PC-9 (cell line): ENCODE measurements around the gene FAM120B. TPM values are rescaled to one million over a fixed set of nuclear protein-coding genes. Genes with fewer than 3 reads are reported as not detected.
"Not testable (repeated sequence)": the region's sequence is repeated elsewhere in the genome, so short reads cannot be mapped to it uniquely, and the experiment has no call there.

ENCODE experiments used
- BruUV-seq: library from RNA; stranded (reverse); fragments of 400-500 nt; replicated peaks from 2 replicates; lab custom pipeline; 2021; lab: Mats Ljungman, UMichigan
- CTCF ChIA-PET: fragments of 300-600 bp; sonication (Branson Sonifier 250); formaldehyde crosslinking; loops from one replicate; lab custom pipeline; 2022; ENCODE audit warnings: antibody characterized with exemption; lab: Charles Lee
- POLR2A ChIA-PET: fragments of 300-600 bp; sonication (Branson Sonifier 250); formaldehyde crosslinking; loops from one replicate; lab custom pipeline; 2022; ENCODE audit warnings: antibody characterized with exemption; ENCODE audit not compliant: unreplicated experiment; lab: Charles Lee
- DNase-seq, 2 experiments: peaks; one replicate each; pipeline versions ENCODE4 v3.0.0 to v3.0.0-alpha.2; 2015 to 2022; ENCODE audit warnings: mixed read lengths in 1 of 2
- H2AFZ ChIP-seq: fragments of 200-600 bp; sonication (generic); 2 replicates; pipeline ENCODE4 v1.8.1; 2017; ENCODE audit warnings: antibody characterized with exemption
- H3F3A ChIP-seq: fragments of 200-600 bp; sonication (generic); 2 replicates; pipeline ENCODE4 v1.8.1; 2017; ENCODE audit warnings: antibody characterized with exemption, mild to moderate bottlenecking, low read depth; ENCODE audit not compliant: insufficient read depth
- H3K27ac ChIP-seq: fragments of 200-600 bp; sonication (generic); 2 replicates; pipeline ENCODE4 v1.6.1; 2016; ENCODE audit warnings: mixed run types
- H3K27me3 ChIP-seq: fragments of 200-600 bp; sonication (generic); 2 replicates; pipeline ENCODE4 v1.6.1; 2016; ENCODE audit warnings: low read depth, mixed run types; ENCODE audit not compliant: insufficient read depth
- H3K36me3 ChIP-seq: fragments of 200-600 bp; sonication (generic); 2 replicates; pipeline ENCODE4 v1.6.1; 2016; ENCODE audit warnings: low read depth, mixed run types
- H3K4me1 ChIP-seq: fragments of 200-600 bp; sonication (generic); replicated peaks from 2 replicates; pipeline ENCODE4 v1.6.1; 2016; ENCODE audit warnings: mixed run types; ENCODE audit not compliant: insufficient read depth
- H3K4me2 ChIP-seq: fragments of 200-600 bp; sonication (generic); 2 replicates; pipeline ENCODE4 v1.6.1; 2017; ENCODE audit warnings: mixed run types
- H3K4me3 ChIP-seq: fragments of 200-600 bp; sonication (generic); 2 replicates; pipeline ENCODE4 v1.6.1; 2016; ENCODE audit warnings: mixed run types
- H3K79me2 ChIP-seq: fragments of 200-600 bp; sonication (generic); 2 replicates; pipeline ENCODE4 v1.6.1; 2017; ENCODE audit warnings: low read depth, mixed run types
- H3K9me2 ChIP-seq: fragments of 200-600 bp; sonication (generic); 2 replicates; pipeline ENCODE4 v1.8.1; 2017; ENCODE audit warnings: mild to moderate bottlenecking; ENCODE audit not compliant: insufficient read depth
- H3K9me3 ChIP-seq: fragments of 200-600 bp; sonication (generic); 2 replicates; pipeline ENCODE4 v1.8.1; 2016; ENCODE audit warnings: low read depth; ENCODE audit not compliant: insufficient read depth
- H4K20me1 ChIP-seq: fragments of 200-600 bp; sonication (generic); 2 replicates; pipeline ENCODE4 v1.8.1; 2017; ENCODE audit not compliant: insufficient read depth
- CTCF ChIP-seq: fragments of 200-600 bp; sonication (generic); conservative IDR thresholded peaks from 2 replicates; pipeline ENCODE4 v1.6.1; 2017; ENCODE audit warnings: mixed run types, antibody characterized with exemption, mild to moderate bottlenecking, moderate library complexity
- EZH2 ChIP-seq: fragments of 200-600 bp; sonication (generic); IDR thresholded peaks from 2 replicates; pipeline ENCODE4 v1.8.0; 2017; ENCODE audit warnings: antibody characterized with exemption, low read depth
- intact Hi-C: fragments of 100-400 bp; cut with micrococcal nuclease; formaldehyde crosslinking; loops from one replicate; pipeline ENCODE4 v1.10.0; 2022; ENCODE audit not compliant: unreplicated experiment
- total RNA-seq: library from RNA; stranded (reverse); gene quantifications from 2 replicates; pipeline ENCODE4 v1.2.3, GENCODE V29; 2021

The FAM120B gene
- total RNA-seq, 1 experiment from 2014 or later = 14.3 TPM

- intact Hi-C loops = no loop called here
- no TSS peak for BruUV-seq
- Histone ChIP-seq H3K4me1 (no peaks in the 10 kb centered on the region), H3K4me2 (no peak overlapping the region), H2AFZ (no peak overlapping the region), H3K36me3 (peaks cover 4% of the 10 kb centered on the region; the same call in 1 of the 2 replicates), H3K79me2 (no peaks in the 10 kb centered on the region), H3K9me3 (no peaks in the 10 kb centered on the region; the same call in 1 of the 2 replicates), H3K27ac (no peak overlapping the region), H4K20me1 (no peaks in the 10 kb centered on the region), H3F3A (no peaks in the 10 kb centered on the region), H3K4me3 (no peak overlapping the region), H3K9me2 (no peaks in the 10 kb centered on the region), H3K27me3 (no peaks in the 10 kb centered on the region)
- no peak for TF ChIP-seq CTCF
- no peak for TF ChIP-seq EZH2
- ChIA-PET POLR2A (no interaction called here), CTCF (no interaction called here)
- no peak for DNase-seq
Measured at GRCh38 chr6:170407932-170408331, 101.4 kb downstream of the FAM120B start.

GRCh38 chr6:170409746-170410145, 103.2 kb downstream of the FAM120B start:
- BruUV-seq, H3K27ac ChIP-seq, H3K36me3 ChIP-seq, H3K4me2 ChIP-seq, H3K9me2 ChIP-seq, CTCF ChIA-PET, H2AFZ ChIP-seq, H3K4me3 ChIP-seq, H4K20me1 ChIP-seq, H3K4me1 ChIP-seq, DNase-seq, H3K27me3 ChIP-seq, POLR2A ChIA-PET, intact Hi-C loops, H3K79me2 ChIP-seq, H3K9me3 ChIP-seq, H3F3A ChIP-seq: not testable (repeated sequence)

DNA sequence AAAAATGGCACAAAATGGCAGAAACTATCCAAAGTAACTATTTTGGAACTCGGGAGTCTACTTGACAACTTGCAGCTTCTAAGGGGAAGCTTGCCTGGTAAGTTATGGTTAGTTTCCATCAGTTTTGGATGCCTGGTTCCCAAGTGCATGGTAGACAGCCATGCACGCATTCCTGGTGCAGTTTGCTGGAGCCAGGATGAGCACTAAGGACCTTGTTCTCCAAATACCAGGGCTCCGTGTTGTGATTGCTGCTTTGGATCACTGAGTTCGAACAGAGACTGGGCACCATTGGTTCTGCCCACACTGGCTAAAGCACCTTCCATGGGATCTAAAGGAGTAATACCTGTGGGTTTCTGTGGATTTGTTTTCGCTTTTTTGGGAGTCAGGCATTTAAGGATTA, 103.7 kb downstream of the FAM120B start:
- no TSS peak for BruUV-seq
- H3K79me2 ChIP-seq = no peaks in the 10 kb centered on the region
- no peaks in the 10 kb centered on the region; the same call in 1 of the 2 replicates for H3K9me3 ChIP-seq
- no peaks in the 10 kb centered on the region for H3K36me3 ChIP-seq
- H3K9me2 ChIP-seq = no peaks in the 10 kb centered on the region
- H3K27me3 ChIP-seq = no peaks in the 10 kb centered on the region
- TF ChIP-seq EZH2 = no peak
- TF ChIP-seq CTCF = no peak
- DNase-seq = no peak
- no peaks in the 10 kb centered on the region for H3F3A ChIP-seq
- CTCF ChIA-PET = no interaction called here
- H3K27ac ChIP-seq = no peak overlapping the region
- no peak overlapping the region for H3K4me2 ChIP-seq
- no peak overlapping the region for H2AFZ ChIP-seq
- intact Hi-C loops = no loop called here
- H4K20me1 ChIP-seq = no peaks in the 10 kb centered on the region
- no peaks in the 10 kb centered on the region for H3K4me1 ChIP-seq
- no peak overlapping the region for H3K4me3 ChIP-seq
- POLR2A ChIA-PET = no interaction called here

DNA sequence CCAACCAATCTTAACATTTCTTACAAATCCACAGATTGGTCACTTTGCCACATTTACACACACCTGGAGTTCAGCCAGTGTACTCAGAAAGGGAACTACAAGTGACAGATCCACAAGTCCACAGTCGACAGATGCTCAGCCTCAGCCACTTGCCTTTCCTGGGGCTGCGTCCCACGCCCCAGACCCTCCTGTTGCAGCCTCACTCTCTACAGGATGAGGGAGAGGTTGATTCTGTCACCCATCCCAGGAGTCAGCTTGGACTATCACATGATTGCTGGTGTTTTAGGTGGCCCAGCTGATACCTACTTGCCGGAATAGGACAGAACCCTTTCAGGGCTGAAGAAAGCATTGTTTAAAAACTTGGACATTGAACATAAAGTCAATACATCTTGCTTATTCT, 108.8 kb downstream of the FAM120B start:
- no peak overlapping the region for H3K4me3 ChIP-seq
- no peaks in the 10 kb centered on the region for H3K9me2 ChIP-seq
- ChIA-PET POLR2A (no interaction called here), CTCF (no interaction called here)
- H3K36me3 ChIP-seq = no peaks in the 10 kb centered on the region
- H3F3A ChIP-seq = no peaks in the 10 kb centered on the region
- BruUV-seq = no TSS peak
- no peak overlapping the region for H3K27ac ChIP-seq
- H3K9me3 ChIP-seq = no peaks in the 10 kb centered on the region; the same call in 1 of the 2 replicates
- TF ChIP-seq EZH2 (no peak), CTCF (no peak)
- no peak for DNase-seq
- no peak overlapping the region for H3K4me2 ChIP-seq
- no peaks in the 10 kb centered on the region for H4K20me1 ChIP-seq
- intact Hi-C loops = no loop called here
- no peak overlapping the region for H2AFZ ChIP-seq
- H3K79me2 ChIP-seq = no peaks in the 10 kb centered on the region
- H3K27me3 ChIP-seq = peaks cover 39% of the 10 kb centered on the region
- no peaks in the 10 kb centered on the region for H3K4me1 ChIP-seq
